Esophagus squamous epithelium (tissue), 4 donors: ENCODE measurements around the gene BNIPL.

ENCODE experiments used
- CTCF ChIP-seq, 6 experiments: fragments of 450-650 bp in 4 of 6; fragments of 200-600 bp in 2 of 6; sonication (generic) in 2 of 6; IDR thresholded peaks; one replicate each; pipeline ENCODE4 v1.5.1; 2016 to 2019; ENCODE audit warnings: antibody characterized with exemption in 6 of 6, mild to moderate bottlenecking in 4 of 6, moderate library complexity in 4 of 6
- POLR2A ChIP-seq, 4 donors: fragments of 450-650 bp; IDR thresholded peaks; one replicate each; pipeline ENCODE4 v1.6.1; 2017; ENCODE audit warnings: antibody characterized with exemption in 4 of 4, mild to moderate bottlenecking in 4 of 4, moderate library complexity in 3 of 4

- TF ChIP-seq CTCF (IDR thresholded peaks at IDR 0.05) = no peak
- TF ChIP-seq POLR2A (IDR thresholded peaks at IDR 0.05) = no peak
These were observed 40.9 kb upstream of the BNIPL start for GRCh38 chr1:150995460-150995859.
